ENCODE measurements around the gene TFRC. TPM values are rescaled to one million over a fixed set of nuclear protein-coding genes. Genes with fewer than 3 reads are reported as not detected.
"Not testable (repeated sequence)": the region's sequence is repeated elsewhere in the genome, so short reads cannot be mapped to it uniquely, and the experiment has no call there.

The TFRC gene
- total RNA-seq, 1 donor from 2014 or later, result 87.7 TPM

- Histone ChIP-seq H2AFZ (replicated peaks) (no peak overlapping the region), H3K79me2 (ENCODE audit: low read depth) (no peaks in the 10 kb centered on the region), H3K36me3 (no peaks in the 10 kb centered on the region), H3F3A (ENCODE audit: low read depth) (no peaks in the 10 kb centered on the region), H3K9me3 (ENCODE audit: low read depth) (no peaks in the 10 kb centered on the region), H3K27me3 (no peaks in the 10 kb centered on the region), H3K4me1 (no peaks in the 10 kb centered on the region), H3K9ac (no peak overlapping the region), H3K4me2 (no peak overlapping the region), H4K20me1 (ENCODE audit: low read depth) (no peaks in the 10 kb centered on the region), H3K4me3 (no peak overlapping the region), H3K27ac (no peak overlapping the region)
- H3K4me1 Mint-ChIP-seq, result peaks cover 7% of the 10 kb centered on the region
- no peak overlapping the region for H3K4me3 Mint-ChIP-seq
- DNase-seq (ENCODE audit: low spot score), result no peak
- peaks cover 15% of the 10 kb centered on the region for H3K9me3 Mint-ChIP-seq
- no peak overlapping the region for H3K27ac Mint-ChIP-seq
- no peak for TF ChIP-seq CTCF (IDR thresholded peaks at IDR 0.05)
- no peak for TF ChIP-seq EZH2phosphoT487 (IDR thresholded peaks at IDR 0.05)
- TF ChIP-seq EZH2 (IDR thresholded peaks at IDR 0.05), result no peak
- no peaks in the 10 kb centered on the region for H3K36me3 Mint-ChIP-seq
- H3K27me3 Mint-ChIP-seq (ENCODE audit: insufficient read depth, low read depth), result peaks cover 7% of the 10 kb centered on the region
Observed at GRCh38 chr3:196024968-196025367, 56.9 kb downstream of the TFRC start.

- DNase-seq (ENCODE audit: low spot score), result no peak
- Mint-ChIP-seq H3K27me3 (ENCODE audit: insufficient read depth, low read depth) (peaks cover 7% of the 10 kb centered on the region), H3K4me1 (peaks cover 10% of the 10 kb centered on the region), H3K9me3 (peaks cover 12% of the 10 kb centered on the region), H3K4me3 (no peak overlapping the region), H3K27ac (no peak overlapping the region), H3K36me3 (no peaks in the 10 kb centered on the region)
- Histone ChIP-seq H3K27ac (no peak overlapping the region), H3K4me1 (no peaks in the 10 kb centered on the region), H3K36me3 (no peaks in the 10 kb centered on the region), H3K4me2 (no peak overlapping the region), H3K9ac (no peak overlapping the region), H4K20me1 (ENCODE audit: low read depth) (no peaks in the 10 kb centered on the region), H3K9me3 (ENCODE audit: low read depth) (no peaks in the 10 kb centered on the region), H3F3A (ENCODE audit: low read depth) (no peaks in the 10 kb centered on the region), H3K4me3 (no peak overlapping the region), H2AFZ (replicated peaks) (no peak overlapping the region), H3K27me3 (no peaks in the 10 kb centered on the region), H3K79me2 (ENCODE audit: low read depth) (no peaks in the 10 kb centered on the region)
- TF ChIP-seq EZH2phosphoT487 (IDR thresholded peaks at IDR 0.05), result no peak
- TF ChIP-seq CTCF (IDR thresholded peaks at IDR 0.05), result no peak
- no peak for TF ChIP-seq EZH2 (IDR thresholded peaks at IDR 0.05)
Observed at GRCh38 chr3:196023947-196024346, 57.9 kb downstream of the TFRC start.

- not testable (repeated sequence) for H3K4me1 Mint-ChIP-seq; H3K9me3 ChIP-seq (ENCODE audit: low read depth); H3K4me3 ChIP-seq; H3K4me1 ChIP-seq; H3K79me2 ChIP-seq (ENCODE audit: low read depth); H3K27ac Mint-ChIP-seq; DNase-seq (ENCODE audit: low spot score); H3K27ac ChIP-seq; H3K36me3 ChIP-seq; H3K27me3 Mint-ChIP-seq (ENCODE audit: insufficient read depth, low read depth); H4K20me1 ChIP-seq (ENCODE audit: low read depth); H3K9ac ChIP-seq; H2AFZ ChIP-seq (replicated peaks); H3F3A ChIP-seq (ENCODE audit: low read depth); H3K4me3 Mint-ChIP-seq; H3K4me2 ChIP-seq; H3K27me3 ChIP-seq; H3K36me3 Mint-ChIP-seq
- H3K9me3 Mint-ChIP-seq, result peaks cover 12% of the 10 kb centered on the region
Observed at GRCh38 chr3:196022499-196022878, 59.4 kb downstream of the TFRC start.

GRCh38 chr3:196020373-196020772 lies 61.5 kb downstream of the TFRC start:
- H3K36me3 ChIP-seq, result no peaks in the 10 kb centered on the region
- Mint-ChIP-seq H3K36me3 (no peaks in the 10 kb centered on the region), H3K4me1 (peaks cover 13% of the 10 kb centered on the region), H3K27ac (no peak overlapping the region), H3K9me3 (peaks cover 12% of the 10 kb centered on the region), H3K4me3 (no peak overlapping the region), H3K27me3 (ENCODE audit: insufficient read depth, low read depth) (peaks cover 7% of the 10 kb centered on the region)
- no peaks in the 10 kb centered on the region for H4K20me1 ChIP-seq (ENCODE audit: low read depth)
- no peak overlapping the region for H2AFZ ChIP-seq (replicated peaks)
- H3K9ac ChIP-seq, result no peak overlapping the region
- DNase-seq (ENCODE audit: low spot score), result no peak
- H3K79me2 ChIP-seq (ENCODE audit: low read depth), result no peaks in the 10 kb centered on the region
- no peaks in the 10 kb centered on the region for H3K9me3 ChIP-seq (ENCODE audit: low read depth)
- no peaks in the 10 kb centered on the region for H3F3A ChIP-seq (ENCODE audit: low read depth)
- no peak for TF ChIP-seq EZH2phosphoT487 (IDR thresholded peaks at IDR 0.05)
- TF ChIP-seq EZH2 (IDR thresholded peaks at IDR 0.05), result no peak
- H3K4me1 ChIP-seq, result no peaks in the 10 kb centered on the region
- no peak overlapping the region for H3K4me3 ChIP-seq
- no peaks in the 10 kb centered on the region for H3K27me3 ChIP-seq
- no peak overlapping the region for H3K4me2 ChIP-seq
- H3K27ac ChIP-seq, result no peak overlapping the region

GRCh38 chr3:196019576-196019975 lies 62.3 kb downstream of the TFRC start:
- not testable (repeated sequence) for H3K4me1 ChIP-seq; H3F3A ChIP-seq (ENCODE audit: low read depth); H3K27me3 Mint-ChIP-seq (ENCODE audit: insufficient read depth, low read depth); H3K27ac Mint-ChIP-seq; H3K9me3 ChIP-seq (ENCODE audit: low read depth); H2AFZ ChIP-seq (replicated peaks); H3K27me3 ChIP-seq; H3K36me3 Mint-ChIP-seq; H3K4me3 ChIP-seq; H3K4me3 Mint-ChIP-seq; DNase-seq (ENCODE audit: low spot score); H3K79me2 ChIP-seq (ENCODE audit: low read depth); H4K20me1 ChIP-seq (ENCODE audit: low read depth); H3K36me3 ChIP-seq; H3K27ac ChIP-seq; H3K9ac ChIP-seq; H3K4me2 ChIP-seq
- H3K9me3 Mint-ChIP-seq, result peaks cover 12% of the 10 kb centered on the region
- H3K4me1 Mint-ChIP-seq, result peaks cover 13% of the 10 kb centered on the region

- H3K36me3 Mint-ChIP-seq; H3K4me3 Mint-ChIP-seq; H3K79me2 ChIP-seq (ENCODE audit: low read depth); H3K27me3 ChIP-seq; H3K27me3 Mint-ChIP-seq (ENCODE audit: insufficient read depth, low read depth); DNase-seq (ENCODE audit: low spot score); H3K4me1 ChIP-seq; H4K20me1 ChIP-seq (ENCODE audit: low read depth); H3K27ac Mint-ChIP-seq; H3K27ac ChIP-seq; H3K36me3 ChIP-seq; H2AFZ ChIP-seq (replicated peaks); H3K4me2 ChIP-seq; H3K9ac ChIP-seq; H3K9me3 ChIP-seq (ENCODE audit: low read depth); H3F3A ChIP-seq (ENCODE audit: low read depth); H3K4me3 ChIP-seq: not testable (repeated sequence)
- peaks cover 11% of the 10 kb centered on the region for H3K9me3 Mint-ChIP-seq
- peaks cover 13% of the 10 kb centered on the region for H3K4me1 Mint-ChIP-seq
Observed at GRCh38 chr3:196018159-196018558, 63.7 kb downstream of the TFRC start.
